Endodermal cell (in vitro differentiated cells): ENCODE measurements around the gene BBC3. TPM values are rescaled to one million over a fixed set of nuclear protein-coding genes. Genes with fewer than 3 reads are reported as not detected.

Experiments used
- DNase-seq: peaks from one replicate; pipeline ENCODE4 v3.0.0-alpha.2; 2017
- H3K27ac ChIP-seq: 2 replicates; pipeline ENCODE4 v1.5.1; 2013; ENCODE audit warnings: mild to moderate bottlenecking, low read depth, low read length, moderate library complexity
- H3K27me3 ChIP-seq: 2 replicates; pipeline ENCODE4 v1.6.1; 2013; ENCODE audit warnings: mild to moderate bottlenecking, low read length, moderate library complexity; ENCODE audit not compliant: insufficient read depth, control insufficient read depth, poor library complexity, severe bottlenecking
- H3K36me3 ChIP-seq: 2 replicates; pipeline ENCODE4 v1.7.0; 2013; ENCODE audit warnings: mild to moderate bottlenecking, low read length, moderate library complexity; ENCODE audit not compliant: control insufficient read depth, insufficient read depth
- H3K4me1 ChIP-seq: one replicate; pipeline ENCODE4 v1.7.0; 2013; ENCODE audit warnings: low read length; ENCODE audit not compliant: control insufficient read depth, insufficient read depth
- H3K4me3 ChIP-seq: 2 replicates; pipeline ENCODE4 v1.5.1; 2013; ENCODE audit warnings: mild to moderate bottlenecking, low read length, moderate library complexity
- H3K9ac ChIP-seq: 2 replicates; pipeline ENCODE4 v1.6.1; 2013; ENCODE audit warnings: mild to moderate bottlenecking, low read length, moderate library complexity; ENCODE audit not compliant: poor library complexity, severe bottlenecking; ENCODE audit errors: extremely low read depth
- H3K9me3 ChIP-seq: 2 replicates; pipeline ENCODE4 v1.6.1; 2013; ENCODE audit warnings: mild to moderate bottlenecking, low read length, moderate library complexity; ENCODE audit not compliant: control insufficient read depth
- H3K27ac Mint-ChIP-seq: 2 replicates; pipeline ENCODE4 v1.8.0; 2020; ENCODE audit warnings: mixed read lengths
- H3K27me3 Mint-ChIP-seq: 2 replicates; pipeline ENCODE4 v1.8.0; 2021; ENCODE audit warnings: mild to moderate bottlenecking, mixed read lengths; ENCODE audit not compliant: insufficient read depth
- H3K36me3 Mint-ChIP-seq: 2 replicates; pipeline ENCODE4 v1.8.0; 2020; ENCODE audit warnings: low read depth, mixed read lengths
- H3K4me1 Mint-ChIP-seq: 2 replicates; pipeline ENCODE4 v1.8.0; 2020; ENCODE audit warnings: mixed read lengths
- H3K4me3 Mint-ChIP-seq: 2 replicates; pipeline ENCODE4 v1.8.0; 2020; ENCODE audit warnings: mild to moderate bottlenecking, moderate library complexity, mixed read lengths
- H3K9me3 Mint-ChIP-seq: 2 replicates; pipeline ENCODE4 v1.8.0; 2020; ENCODE audit warnings: mild to moderate bottlenecking, mixed read lengths
- CTCF ChIP-seq: fragments of 200-600 bp; sonication (generic); conservative IDR thresholded peaks from 2 replicates; pipeline ENCODE4 v1.5.0; 2021; ENCODE audit warnings: antibody characterized with exemption, mild to moderate bottlenecking
- WGBS, 2 experiments: methylation state at CpG; one replicate each; pipeline versions ENCODE4 v1.1.5 to v1.1.7; 2013; ENCODE audit warnings: missing lambda C conversion rate in 2 of 2, mixed read lengths in 1 of 2; ENCODE audit not compliant: insufficient coverage in 1 of 2, insufficient read length in 1 of 2; 5-methylcytosine and 5-hydroxymethylcytosine counted together
- total RNA-seq, 2 donors: library from RNA; stranded (reverse); fragmentation: NEBNext Ultra II Directional in 1 of 2; extraction: Animal tissue kit (Norgen Biotek cat#: 25700) in 1 of 2; gene quantifications; 2 replicates in 1 of 2; 3 replicates in 1 of 2; pipeline ENCODE4 v1.2.1, GENCODE V29; 2021

Gene BBC3
- total RNA-seq, 2 donors from 2014 or later: 8.8 to 13.4 TPM

GRCh38 chr19:47257411-47258169, 26.6 kb upstream of the BBC3 start:
- Histone ChIP-seq H3K9me3 (no peaks in the 10 kb centered on the region), H3K36me3 (peaks cover 37% of the 10 kb centered on the region), H3K9ac (peak overlapping the region; percentile 96), H3K27me3 (no peaks in the 10 kb centered on the region), H3K27ac (peak overlapping the region; percentile 91), H3K4me3 (peak overlapping the region; percentile 97), H3K4me1 (peaks cover 7% of the 10 kb centered on the region)
- Mint-ChIP-seq H3K27ac (peak overlapping the region; percentile 100), H3K4me3 (peak overlapping the region; percentile 84), H3K9me3 (no peaks in the 10 kb centered on the region), H3K4me1 (peaks cover 12% of the 10 kb centered on the region), H3K36me3 (peaks cover 38% of the 10 kb centered on the region), H3K27me3 (peaks cover 2% of the 10 kb centered on the region)
- no peak for DNase-seq
- no peak for TF ChIP-seq CTCF
- 6 to 10% methylated on average over 21 to 29 of the region's 29 CpGs for whole genome bisulfite sequencing, 2 experiments

GRCh38 chr19:47256693-47257410, 25.9 kb upstream of the BBC3 start:
- H3K27ac Mint-ChIP-seq: peak overlapping the region; percentile 100
- Histone ChIP-seq H3K36me3 (peaks cover 33% of the 10 kb centered on the region), H3K27ac (peak overlapping the region; percentile 86), H3K27me3 (no peaks in the 10 kb centered on the region), H3K9me3 (no peaks in the 10 kb centered on the region), H3K4me1 (peaks cover 7% of the 10 kb centered on the region), H3K4me3 (no peak overlapping the region), H3K9ac (peak overlapping the region; percentile 69)
- peak; percentile 100 for DNase-seq
- 0% methylated on average over 9 to 52 of the region's 52 CpGs for WGBS, 2 experiments
- no peak for TF ChIP-seq CTCF
- H3K4me1 Mint-ChIP-seq: peaks cover 12% of the 10 kb centered on the region
- H3K36me3 Mint-ChIP-seq: peaks cover 32% of the 10 kb centered on the region
- H3K9me3 Mint-ChIP-seq: no peaks in the 10 kb centered on the region
- peaks cover 6% of the 10 kb centered on the region for H3K27me3 Mint-ChIP-seq
- peak overlapping the region; percentile 84 for H3K4me3 Mint-ChIP-seq

- Histone ChIP-seq H3K4me3 (peak within 1 kb of the TSS; percentile 97), H3K9me3 (no peaks in the 10 kb centered on the region), H3K27me3 (no peaks in the 10 kb centered on the region), H3K4me1 (peaks cover 7% of the 10 kb centered on the region), H3K9ac (peak within 1 kb of the TSS; percentile 96), H3K36me3 (peaks cover 30% of the 10 kb centered on the region), H3K27ac (peak within 1 kb of the TSS; percentile 91)
- peak; percentile 99 for DNase-seq
- no peaks in the 10 kb centered on the region for H3K9me3 Mint-ChIP-seq
- peaks cover 12% of the 10 kb centered on the region for H3K4me1 Mint-ChIP-seq
- peaks cover 27% of the 10 kb centered on the region for H3K36me3 Mint-ChIP-seq
- TF ChIP-seq CTCF: no peak
- peak within 1 kb of the TSS; percentile 100 for H3K27ac Mint-ChIP-seq
- peak within 1 kb of the TSS; percentile 84 for H3K4me3 Mint-ChIP-seq
- peaks cover 6% of the 10 kb centered on the region for H3K27me3 Mint-ChIP-seq
- WGBS, 2 experiments: 29 to 48% methylated on average over 38 to 60 of the region's 60 CpGs
Observed at GRCh38 chr19:47255879-47256692, 25.1 kb upstream of the BBC3 start, which contains the start of gene CCDC9. Gene CCDC9, plus strand, starts transcription at chr19:47256525. Its CDS starts 1,876 bp downstream, at chr19:47258401.
